ENCODE measurements around the gene GSTT2.

DNA sequence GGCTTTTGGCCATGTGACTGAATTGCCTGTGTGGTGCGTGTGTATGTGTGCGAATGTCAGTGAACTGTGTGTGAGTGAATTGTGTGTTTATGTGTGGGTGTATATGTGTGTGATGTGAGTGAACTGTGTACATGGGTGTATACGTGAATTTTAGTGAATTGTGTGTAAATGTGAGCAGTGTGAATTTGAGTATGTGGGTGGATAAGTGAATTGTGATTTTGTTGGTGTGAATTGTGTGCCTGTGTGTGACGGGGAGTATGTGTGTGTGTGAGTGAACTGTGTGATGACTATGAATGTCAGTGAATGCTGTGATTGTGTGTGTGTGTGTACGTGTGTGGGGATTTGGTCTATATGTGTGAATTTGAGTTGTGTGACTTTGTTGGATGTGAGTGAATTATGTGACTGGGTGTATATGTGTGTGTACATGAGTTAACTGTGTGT lies 9.7 kb upstream of the GSTT2 start:
- TF ChIP-seq CTCF (IDR thresholded peaks at IDR 0.05; ENCODE audit: insufficient read depth, low read depth, low read length) = no peak
- no peak for TF ChIP-seq EZH2 (IDR thresholded peaks at IDR 0.05; ENCODE audit: insufficient read depth, low read length)

All from astrocyte (in vitro differentiated cells and primary cell).